GM18909 (cell line): ENCODE measurements around the gene SLC39A7.

Experiments
- ATAC-seq: cut with Tn5 transposase; IDR thresholded peaks from one replicate; pipeline ENCODE4 v1.9.1; 2021; ENCODE audit warnings: mild to moderate bottlenecking; ENCODE audit not compliant: unreplicated experiment, poor library complexity

SLC39A7 gene

DNA sequence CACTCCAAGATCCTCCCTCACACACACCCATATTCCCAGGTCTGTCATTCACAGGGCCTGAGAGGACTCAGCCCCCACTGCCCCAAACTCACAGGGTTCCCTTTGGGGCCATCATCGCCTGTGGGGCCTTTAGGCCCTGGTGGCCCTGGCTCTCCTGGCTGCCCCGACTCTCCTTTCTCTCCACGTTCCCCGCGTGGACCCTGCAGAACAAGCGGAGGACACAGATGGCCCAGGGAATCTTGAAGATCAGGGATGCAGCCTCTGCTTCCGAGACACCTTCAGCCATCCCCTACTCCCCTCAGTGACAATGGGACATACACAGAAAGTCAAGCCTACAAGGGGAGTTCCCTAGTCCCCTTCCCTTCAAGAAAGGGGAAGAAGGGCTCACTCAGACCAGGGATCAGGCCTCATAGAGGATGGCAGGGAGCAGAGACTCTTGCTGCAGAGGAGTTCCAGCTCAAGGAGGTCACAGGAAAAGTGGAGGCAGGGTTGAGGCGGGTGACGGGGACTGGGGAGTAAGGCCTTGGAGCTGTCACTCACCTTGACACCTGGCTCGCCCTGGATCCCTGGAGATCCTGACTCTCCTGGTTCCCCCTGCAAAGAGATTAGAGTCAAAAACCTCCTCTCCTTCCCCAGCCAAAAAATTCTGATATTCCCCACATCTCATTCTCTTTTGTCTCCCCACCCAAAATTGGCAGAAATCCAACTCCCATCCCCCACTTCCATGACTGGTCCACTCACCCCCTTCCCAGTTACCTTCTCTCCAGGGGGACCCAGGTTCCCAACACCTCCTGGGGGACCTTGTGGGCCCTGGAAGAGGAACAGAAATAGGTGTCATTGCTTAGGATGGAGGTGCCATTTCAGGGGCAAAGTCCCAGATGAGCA lies 31.1 kb upstream of the SLC39A7 start:
- ATAC-seq: no peak

GRCh38 chr6:33170176-33171015 lies 30.3 kb upstream of the SLC39A7 start:
- no peak for ATAC-seq

DNA sequence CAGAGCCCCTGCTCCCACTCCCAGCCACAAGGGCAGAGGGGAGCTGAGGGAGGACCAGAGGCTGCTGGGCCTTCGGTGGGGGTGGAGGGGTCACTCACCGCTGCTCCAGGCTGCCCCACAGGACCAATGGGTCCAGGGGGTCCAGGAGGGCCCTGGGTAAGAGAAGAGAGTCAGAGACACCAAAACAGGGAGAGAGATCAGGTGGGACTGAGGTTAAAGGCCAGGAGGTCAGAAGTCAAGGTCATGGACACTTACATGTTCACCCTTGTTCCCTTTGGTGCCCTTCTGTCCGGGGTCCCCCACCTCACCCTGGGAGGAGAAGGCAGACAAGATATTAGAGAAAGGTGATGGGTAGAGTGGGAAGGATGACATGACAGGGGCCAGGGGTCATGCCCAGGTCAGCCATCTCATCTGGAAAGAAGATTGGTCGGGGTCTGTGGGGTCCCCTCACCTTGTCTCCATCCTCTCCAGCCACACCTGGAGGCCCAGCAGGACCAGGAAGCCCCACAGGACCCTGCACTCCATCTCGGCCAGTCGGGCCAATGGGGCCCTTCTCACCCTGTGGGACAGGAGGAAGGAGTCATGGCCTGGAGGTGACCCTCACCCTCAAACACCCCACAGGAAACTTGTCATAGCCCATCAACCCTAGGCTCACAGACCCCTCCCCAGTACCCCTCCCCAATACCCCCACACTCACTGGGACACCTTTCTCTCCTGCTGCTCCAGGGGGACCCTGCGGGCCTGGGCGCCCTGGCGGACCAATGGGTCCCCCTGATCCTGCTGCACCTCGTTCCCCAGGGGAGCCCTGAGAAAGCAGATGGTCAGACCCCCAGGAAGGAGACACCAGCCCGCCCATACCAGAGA lies 29.4 kb upstream of the SLC39A7 start:
- ATAC-seq: no peak

- no peak for ATAC-seq
These were observed 28.6 kb upstream of the SLC39A7 start for GRCh38 chr6:33171880-33172687.

DNA sequence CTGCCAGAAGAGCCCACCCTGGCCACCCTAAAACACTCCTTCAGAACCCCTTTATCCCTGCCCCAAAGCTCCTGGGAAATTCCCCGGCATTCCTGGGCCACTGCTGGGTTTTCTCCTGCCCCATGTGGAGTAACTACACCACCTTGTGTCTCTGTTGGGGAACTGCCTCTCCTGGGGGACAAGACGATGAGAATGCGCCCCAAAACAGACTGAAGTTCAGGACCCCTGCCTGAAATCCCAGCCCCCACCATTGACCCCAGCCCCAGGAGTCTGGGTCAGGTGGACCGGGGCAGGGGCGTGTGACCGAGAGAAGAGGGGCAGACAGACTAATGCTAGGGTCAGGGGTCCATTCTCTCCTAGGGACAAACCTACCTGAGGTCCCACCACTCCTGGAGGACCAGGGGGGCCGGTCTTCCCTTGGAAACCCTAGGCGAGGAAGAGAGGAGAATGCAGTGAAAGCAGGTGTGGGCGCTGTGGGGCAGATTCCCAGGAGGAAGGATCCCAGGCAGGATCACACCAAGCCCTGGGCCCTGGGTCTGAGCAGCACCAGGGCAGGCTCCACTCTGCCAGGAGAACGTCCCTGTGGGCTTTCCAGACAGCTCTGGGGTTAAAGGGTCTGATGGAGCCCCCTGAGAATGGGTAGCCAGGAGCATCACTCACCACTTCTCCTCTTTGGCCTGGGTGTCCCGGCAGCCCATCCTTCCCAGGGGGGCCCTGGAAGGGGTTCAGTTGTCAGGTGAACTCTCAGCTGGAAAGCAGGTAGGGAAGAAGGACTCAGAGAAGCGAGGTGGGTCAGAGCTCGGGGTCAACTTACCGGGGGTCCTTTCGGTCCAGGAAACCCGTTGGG lies 27.8 kb upstream of the SLC39A7 start:
- no peak for ATAC-seq

GRCh38 chr6:33173535-33174180 lies 27.0 kb upstream of the SLC39A7 start:
- no peak for ATAC-seq

- no peak for ATAC-seq
These were observed 25.9 kb upstream of the SLC39A7 start for GRCh38 chr6:33174784-33175183.

DNA sequence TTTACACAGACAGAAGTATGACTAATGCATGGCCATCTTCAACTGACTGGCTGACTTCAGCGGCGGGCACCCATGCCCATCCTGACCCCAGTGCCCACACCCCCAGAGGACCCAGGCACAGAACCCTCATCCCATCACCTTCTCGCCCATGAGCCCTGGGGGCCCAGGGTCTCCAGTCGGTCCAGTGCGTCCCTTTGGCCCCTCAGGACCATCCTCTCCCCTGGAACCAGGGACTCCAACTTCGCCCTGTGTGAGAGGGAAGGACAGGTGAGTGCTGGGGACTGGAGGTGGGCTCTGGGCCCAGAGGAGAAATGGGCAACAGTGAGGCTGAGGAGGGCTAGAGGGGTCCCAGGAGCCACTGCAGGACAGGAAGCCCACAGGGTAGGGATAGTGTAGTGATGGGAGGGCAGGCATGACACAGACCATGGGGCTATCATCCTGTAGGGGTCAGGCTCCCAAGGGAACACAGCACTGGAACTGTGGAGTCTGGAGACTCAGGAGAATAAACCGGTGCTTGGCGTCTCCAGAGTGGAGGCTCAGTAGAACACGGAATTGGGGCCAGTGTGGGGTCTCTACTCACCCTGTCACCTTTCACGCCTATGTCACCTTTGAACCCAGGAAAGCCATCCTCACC lies 25.1 kb upstream of the SLC39A7 start:
- no peak for ATAC-seq

GRCh38 chr6:33176906-33177305 lies 23.8 kb upstream of the SLC39A7 start:
- ATAC-seq: no peak

GRCh38 chr6:33177552-33178446 lies 22.9 kb upstream of the SLC39A7 start:
- ATAC-seq: no peak

GRCh38 chr6:33178755-33179475 lies 21.8 kb upstream of the SLC39A7 start:
- no peak for ATAC-seq

DNA sequence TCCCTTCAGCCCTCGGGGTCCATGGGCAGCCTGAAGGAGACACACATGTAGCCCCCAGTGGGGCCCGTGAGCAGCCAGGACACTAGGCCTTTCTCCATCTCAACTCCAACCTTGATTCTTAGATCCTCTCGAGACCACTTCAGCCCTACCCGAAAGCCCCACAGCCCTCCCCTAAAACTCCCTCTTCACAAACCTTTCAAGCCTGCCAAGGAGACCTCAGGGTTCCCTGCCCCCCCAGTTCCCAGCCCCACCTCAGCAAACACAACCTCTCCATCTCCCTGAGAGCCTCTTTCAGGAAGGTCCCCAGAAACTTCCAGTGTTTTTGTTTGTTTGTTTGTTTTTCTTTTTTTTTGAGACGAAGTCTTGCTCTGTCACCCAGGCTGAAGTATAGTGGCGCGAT lies 19.5 kb upstream of the SLC39A7 start:
- no peak for ATAC-seq

GRCh38 chr6:33183071-33183683 lies 17.5 kb upstream of the SLC39A7 start:
- no peak for ATAC-seq

DNA sequence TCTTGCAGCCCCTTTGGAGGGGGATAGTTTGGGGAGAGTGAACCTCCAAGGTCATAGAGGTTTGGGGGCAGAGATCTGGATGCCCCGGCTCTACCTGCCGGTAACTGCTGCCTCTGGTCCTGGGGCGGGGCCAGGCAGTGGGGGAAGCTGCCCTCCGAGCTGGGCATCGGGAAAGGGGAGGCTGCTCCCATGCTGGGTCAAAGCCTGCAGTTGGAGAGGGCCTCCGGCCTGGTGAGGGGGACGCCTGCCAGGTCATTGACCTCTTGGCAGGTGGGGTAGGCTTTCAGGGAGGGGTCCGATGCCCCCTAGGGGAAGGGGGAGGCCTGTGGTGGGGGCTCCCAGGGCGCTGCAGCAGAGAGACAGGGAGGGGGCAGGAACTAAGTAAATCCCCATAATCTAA lies 15.5 kb upstream of the SLC39A7 start:
- no peak for ATAC-seq

DNA sequence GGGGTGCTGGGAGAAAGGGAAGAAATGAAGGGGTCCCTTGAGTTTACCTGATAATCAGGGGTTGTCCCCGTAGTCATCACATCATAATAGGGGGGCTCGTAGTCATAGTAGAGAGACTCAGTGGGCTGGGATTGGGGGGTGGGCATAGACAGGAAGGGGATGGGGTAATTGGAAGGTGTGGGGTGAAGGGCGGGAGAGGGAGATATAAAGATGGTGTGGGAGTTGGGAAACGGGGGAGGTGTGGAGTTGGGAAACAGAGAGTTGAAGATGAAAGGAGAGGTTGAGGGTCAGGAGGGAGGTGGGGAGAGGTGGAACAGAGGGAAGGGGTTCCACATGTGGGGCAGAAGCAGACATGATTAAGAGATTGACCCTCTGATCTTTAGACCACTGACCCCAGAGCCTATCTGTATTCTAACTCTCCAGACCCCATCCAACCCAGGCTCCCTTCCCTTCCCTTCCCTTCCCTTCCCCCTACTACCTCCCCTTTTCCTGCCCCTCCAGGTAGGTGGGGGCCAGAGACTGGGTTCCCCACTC lies 14.9 kb upstream of the SLC39A7 start:
- no peak for ATAC-seq

DNA sequence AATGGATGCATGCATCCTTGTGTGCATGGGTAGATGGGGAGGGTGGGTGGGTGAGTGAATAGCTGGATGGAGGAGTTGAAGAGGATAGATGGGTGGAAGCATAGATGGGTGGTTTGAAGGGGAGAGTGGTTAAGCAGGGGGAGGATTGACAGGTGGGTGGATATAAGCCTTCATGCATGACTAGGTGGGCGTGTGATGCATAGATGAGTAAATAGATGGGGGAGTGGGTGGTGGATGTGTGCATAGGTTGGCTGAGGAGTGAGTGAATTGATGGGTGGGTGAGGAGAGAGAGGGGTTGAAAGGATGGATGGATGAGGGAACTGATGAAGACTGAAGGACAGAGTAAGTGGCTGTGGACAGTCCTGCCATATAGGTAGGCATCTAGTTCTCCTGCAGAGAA lies 12.9 kb upstream of the SLC39A7 start:
- no peak for ATAC-seq
